OCI-LY7 (cell line): ENCODE results near the gene WDR37.

Experiments used
- CTCF ChIP-seq: fragments of 200-600 bp; sonication (generic); conservative IDR thresholded peaks from 2 replicates; pipeline ENCODE4 v1.5.1; 2014; ENCODE audit warnings: mild to moderate bottlenecking, antibody characterized with exemption, low read length, moderate library complexity, mixed read lengths
- EZH2phosphoT487 ChIP-seq: fragments of 200-600 bp; sonication (generic); IDR thresholded peaks from 2 replicates; pipeline ENCODE4 v1.6.1; 2018; ENCODE audit warnings: low read depth, borderline replicate concordance, mild to moderate bottlenecking, mixed run types, antibody characterized with exemption, low read length, moderate library complexity, mixed read lengths

- no peak for TF ChIP-seq CTCF
- TF ChIP-seq EZH2phosphoT487, result no peak
These were observed 60.6 kb downstream of the WDR37 start for GRCh38 chr10:1116696-1117280.
